GM18861 (cell line): ENCODE measurements around the gene ADAMTSL5.
"Not testable (repeated sequence)": the region's sequence is repeated elsewhere in the genome, so short reads cannot be mapped to it uniquely, and the experiment has no call there.

ENCODE experiments used
- ATAC-seq: cut with Tn5 transposase; IDR thresholded peaks from one replicate; pipeline ENCODE4 v1.9.1; 2021; ENCODE audit not compliant: unreplicated experiment

The ADAMTSL5 gene

GRCh38 chr19:1512671-1513498 lies at the start of gene ADAMTSL5:
ADAMTSL5 (minus strand) TSS chr19:1513019; CDS start chr19:1510943, 2,076 bp downstream.
- no peak for ATAC-seq

DNA sequence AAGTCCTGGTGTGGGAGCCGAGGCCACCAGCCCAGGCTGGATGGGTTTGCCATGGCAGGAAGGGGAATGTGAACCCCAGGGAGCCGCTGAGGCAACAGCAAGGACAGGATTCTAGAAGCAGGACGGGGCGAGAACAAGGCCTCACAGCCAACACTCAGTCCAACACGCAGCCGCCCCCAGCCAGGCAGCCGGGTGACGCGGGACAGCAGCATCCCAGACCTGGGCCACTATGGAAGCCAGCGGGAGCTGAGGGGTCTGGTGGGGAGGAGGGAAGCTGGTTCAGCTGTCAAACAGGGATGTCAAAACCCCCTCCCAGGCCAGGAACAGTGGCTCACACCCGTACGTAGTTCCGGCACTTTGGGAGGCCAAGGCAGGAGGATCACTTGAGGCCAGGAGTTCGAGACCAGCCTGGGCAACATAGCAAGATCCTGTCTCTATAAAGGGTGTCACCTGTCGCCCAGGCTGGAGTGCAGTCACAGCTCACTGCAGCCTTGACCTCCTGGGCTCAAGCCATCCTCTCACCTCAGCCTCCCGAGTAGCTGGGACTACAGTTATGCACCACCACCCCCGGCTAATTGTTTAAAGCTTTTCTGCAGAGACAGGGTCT lies 48.5 kb upstream of the ADAMTSL5 start:
- ATAC-seq = no peak

DNA sequence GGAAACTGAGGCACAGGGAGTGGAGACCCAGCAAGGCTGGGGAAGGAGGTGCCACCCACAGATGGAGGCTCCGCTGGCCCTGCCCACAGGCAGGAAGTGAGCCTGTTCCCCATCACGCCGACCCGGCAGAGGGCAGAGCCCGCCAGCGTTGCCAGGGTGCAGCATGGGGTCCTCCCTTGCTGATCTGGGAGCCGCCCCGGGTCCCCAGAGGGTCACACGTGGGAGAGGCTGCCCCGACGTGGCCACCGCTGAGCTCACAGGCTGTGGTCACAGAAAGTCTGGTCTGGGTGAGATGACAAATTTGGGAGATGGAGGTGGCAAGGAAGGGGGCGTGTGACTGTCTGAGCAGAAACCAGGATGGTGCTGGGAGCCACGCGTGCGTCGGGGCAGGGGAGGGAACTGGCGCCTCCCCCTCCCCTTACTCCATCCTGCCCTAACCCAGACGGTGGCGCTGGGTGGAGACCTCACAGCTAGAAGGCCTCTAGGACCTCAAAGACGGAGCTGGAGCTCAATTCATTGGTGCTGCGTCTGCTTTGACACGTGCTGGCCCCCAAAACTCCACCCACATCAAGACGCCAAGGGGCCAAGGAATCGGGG lies 47.6 kb upstream of the ADAMTSL5 start:
- ATAC-seq = no peak

GRCh38 chr19:1558552-1558951 lies 45.7 kb upstream of the ADAMTSL5 start:
- ATAC-seq = no peak

DNA sequence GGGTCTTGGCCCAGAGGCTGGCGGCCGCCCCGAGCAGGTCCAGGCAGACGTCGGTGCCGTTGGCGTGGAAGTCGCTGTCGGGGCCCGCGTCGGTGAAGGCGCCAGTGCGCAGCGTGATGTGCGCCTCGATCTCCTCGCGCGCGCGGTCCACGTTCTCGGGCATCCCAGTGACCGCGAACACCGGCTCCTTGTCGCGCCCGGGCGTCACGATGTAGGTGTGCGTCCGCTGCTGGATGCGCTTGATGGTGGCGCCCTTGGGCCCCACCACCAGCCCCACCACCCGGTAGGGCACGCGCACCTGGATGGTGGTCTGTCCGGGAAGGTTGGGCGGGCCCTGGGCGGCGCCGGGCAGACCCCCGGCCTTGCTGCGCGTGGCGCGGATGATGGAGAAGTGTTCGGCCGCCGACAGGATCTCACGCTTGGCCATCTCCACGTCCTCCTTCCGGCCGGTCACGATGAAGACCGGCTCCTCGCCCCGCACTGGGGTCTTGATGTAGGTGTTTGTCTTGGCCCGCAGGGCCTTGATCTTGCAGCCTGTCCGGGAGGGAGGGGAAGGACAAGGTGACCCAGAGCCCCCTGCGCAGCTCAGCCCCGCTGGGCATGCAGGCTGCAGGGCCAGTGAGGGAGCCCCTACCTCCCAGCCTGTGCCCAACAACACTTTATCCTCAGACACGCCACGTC lies 43.7 kb upstream of the ADAMTSL5 start:
- ATAC-seq = no peak

GRCh38 chr19:1555487-1556389 lies 42.9 kb upstream of the ADAMTSL5 start:
- ATAC-seq = no peak

- ATAC-seq = no peak
Measured at GRCh38 chr19:1554968-1555367, 42.1 kb upstream of the ADAMTSL5 start.

- no peak for ATAC-seq
Measured at GRCh38 chr19:1553415-1553814, 40.6 kb upstream of the ADAMTSL5 start.

GRCh38 chr19:1551068-1552040 lies 38.5 kb upstream of the ADAMTSL5 start:
- no peak for ATAC-seq

DNA sequence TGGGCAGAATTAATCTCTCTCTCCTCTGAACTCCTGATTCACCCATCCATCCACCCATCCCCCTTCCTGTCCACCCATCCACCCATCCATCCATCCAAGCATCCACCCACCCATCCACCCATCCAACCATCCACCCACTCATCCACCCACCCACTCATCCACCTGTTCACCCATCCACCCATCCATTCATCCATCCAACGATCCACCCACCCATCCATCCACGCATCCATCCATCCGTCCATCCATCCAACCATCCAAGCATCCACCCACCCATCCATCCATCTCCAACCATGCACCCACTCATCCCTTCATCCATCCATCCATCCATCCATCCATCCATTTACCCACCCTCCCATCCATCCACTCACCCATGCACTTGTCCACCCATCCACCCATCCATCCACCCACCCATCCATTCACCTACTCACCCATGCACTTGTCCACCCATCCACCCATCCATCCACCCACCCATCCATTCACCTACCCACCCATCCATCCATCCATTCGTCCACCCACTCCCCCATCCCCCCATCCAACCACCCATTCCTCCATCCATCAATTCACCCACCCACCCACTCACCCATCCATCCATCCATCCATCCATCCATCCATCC lies 36.6 kb upstream of the ADAMTSL5 start:
- no peak for ATAC-seq

- ATAC-seq = no peak
Measured at GRCh38 chr19:1540365-1540925, 27.6 kb upstream of the ADAMTSL5 start.

- ATAC-seq = not testable (repeated sequence)
Measured at GRCh38 chr19:1539749-1540148, 26.9 kb upstream of the ADAMTSL5 start.

DNA sequence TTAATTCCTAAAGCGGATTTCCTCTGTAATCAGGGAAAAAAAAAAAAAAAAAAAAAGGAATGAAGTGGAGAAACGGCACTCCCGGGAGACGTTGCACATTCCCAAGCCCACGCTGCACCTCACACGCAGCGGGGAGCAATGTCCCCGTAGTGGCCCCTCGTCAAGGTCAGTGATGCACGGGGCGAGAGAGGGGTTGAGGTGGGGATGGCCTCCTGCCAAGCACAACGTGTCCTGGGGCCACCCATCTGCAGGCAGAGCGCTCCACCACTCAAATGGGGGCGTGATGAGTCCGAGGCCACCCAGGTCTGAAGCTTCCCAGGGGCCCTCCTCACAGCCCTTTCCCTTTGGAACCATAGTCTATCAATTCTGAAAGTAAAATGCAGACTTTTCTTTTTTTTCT lies 26.2 kb upstream of the ADAMTSL5 start:
- no peak for ATAC-seq

DNA sequence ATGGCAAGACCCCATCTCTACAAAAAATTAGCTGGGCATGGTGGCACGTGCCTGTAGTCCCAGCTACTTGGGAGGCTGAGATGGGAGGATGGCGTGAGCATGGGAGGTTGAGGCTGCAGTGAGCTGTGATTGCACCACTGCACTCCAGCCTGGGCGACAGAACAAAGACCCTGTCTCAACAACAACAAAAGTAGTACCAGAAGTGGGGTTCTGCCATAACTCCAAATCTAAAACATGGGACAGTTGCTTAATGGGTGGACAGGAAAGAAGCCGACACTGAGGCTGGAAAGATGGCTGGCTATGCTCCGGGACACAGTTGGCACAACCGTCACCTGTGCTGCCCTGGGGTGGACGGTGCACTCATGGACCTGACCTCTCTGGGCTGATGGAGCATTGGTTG lies 22.9 kb upstream of the ADAMTSL5 start:
- not testable (repeated sequence) for ATAC-seq

DNA sequence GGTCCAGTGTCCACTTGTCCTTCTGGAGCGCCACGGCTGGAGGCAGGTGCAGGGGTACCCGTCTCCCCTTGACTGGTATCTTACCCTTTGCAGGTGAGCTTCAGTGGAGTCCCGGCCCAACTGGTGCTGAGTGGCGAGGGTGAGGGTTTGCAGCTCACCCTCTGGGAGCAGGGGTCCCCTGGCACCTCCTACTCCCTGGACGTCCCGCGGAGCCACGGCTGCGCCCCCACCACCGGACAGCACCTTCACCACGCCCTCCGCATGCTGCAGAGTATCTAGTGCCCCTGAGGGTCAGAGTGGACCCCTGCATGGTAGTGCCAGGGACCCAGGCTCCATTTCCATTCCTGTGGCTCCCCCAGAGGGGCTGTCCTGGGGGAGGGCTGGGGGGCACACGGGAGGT lies 22.2 kb upstream of the ADAMTSL5 start:
- no peak for ATAC-seq

GRCh38 chr19:1533510-1534150 lies 20.8 kb upstream of the ADAMTSL5 start:
- ATAC-seq = no peak

DNA sequence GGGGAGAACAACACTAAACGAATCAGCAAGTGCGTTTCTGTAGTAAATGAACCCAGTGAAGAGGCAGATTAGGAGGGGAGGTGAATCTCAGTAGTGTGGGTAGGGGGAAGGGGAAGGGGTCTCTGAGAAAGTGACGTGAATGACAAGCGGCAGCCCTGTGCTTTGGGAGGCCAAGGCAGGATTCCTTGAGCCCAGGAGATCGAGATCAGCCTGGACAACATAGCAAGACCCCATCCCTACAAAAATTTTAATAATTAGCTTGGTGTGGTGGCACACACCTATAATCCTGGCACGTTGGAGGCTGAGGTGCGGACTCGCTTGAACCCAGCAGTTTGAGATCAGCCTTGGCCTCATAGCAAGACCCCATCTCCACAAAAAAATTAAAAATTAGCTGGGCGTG lies 19.2 kb upstream of the ADAMTSL5 start:
- ATAC-seq = no peak

DNA sequence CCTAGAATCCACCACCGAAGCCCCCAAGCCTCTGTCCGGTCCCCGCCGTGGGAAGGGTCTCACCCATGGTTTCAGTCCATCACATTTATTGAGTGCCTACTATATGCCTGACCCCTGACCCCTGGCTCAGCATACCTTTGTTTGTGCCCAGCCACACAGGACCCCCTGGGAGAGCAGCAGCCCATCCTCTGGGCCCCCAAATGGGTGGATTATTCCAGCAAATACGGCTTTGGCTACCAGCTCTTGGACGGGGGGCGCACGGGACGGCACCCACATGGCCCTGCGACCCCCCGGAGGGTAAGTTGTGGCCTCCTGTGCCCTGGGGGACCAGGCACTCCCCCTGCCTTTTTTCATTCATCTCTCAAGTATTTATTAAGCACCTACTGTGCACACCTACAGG lies 18.8 kb upstream of the ADAMTSL5 start:
- no peak for ATAC-seq
